Peyer's patch (tissue), 4 donors: ENCODE measurements around the gene CHID1. TPM values are rescaled to one million over a fixed set of nuclear protein-coding genes. Genes with fewer than 3 reads are reported as not detected.

Source experiments
- DNase-seq, 3 donors: peaks; one replicate each; pipeline ENCODE4 v3.0.0-alpha.2; 2017 to 2019
- H3K27ac ChIP-seq, 4 donors: fragments of 200-600 bp; sonication (generic); one replicate each; pipeline ENCODE4 v1.5.1; 2016 to 2019
- H3K27me3 ChIP-seq, 2 donors: fragments of 200-600 bp; sonication (generic); one replicate each; pipeline ENCODE4 v1.5.1; 2019
- H3K36me3 ChIP-seq, 3 donors: fragments of 200-600 bp; sonication (generic); one replicate each; pipeline ENCODE4 v1.5.1; 2016 to 2019
- H3K4me1 ChIP-seq, 4 donors: fragments of 200-600 bp; sonication (generic); one replicate each; pipeline ENCODE4 v1.5.1; 2016 to 2019
- H3K4me3 ChIP-seq, 4 donors: fragments of 200-600 bp; sonication (generic); 1 replicate in 3 of 4; 2 replicates in 1 of 4; pipeline ENCODE4 v1.5.1; 2016 to 2019; ENCODE audit warnings: mild to moderate bottlenecking in 1 of 4
- H3K9me3 ChIP-seq, 4 donors: fragments of 200-600 bp; sonication (generic); one replicate each; pipeline ENCODE4 v1.5.1; 2016 to 2019; ENCODE audit warnings: mild to moderate bottlenecking in 1 of 4
- CTCF ChIP-seq, 6 experiments: fragments of 450-650 bp in 4 of 6; fragments of 200-600 bp in 2 of 6; sonication (generic) in 1 of 6; IDR thresholded peaks; one replicate each; pipeline ENCODE4 v1.5.1; 2017 to 2019; ENCODE audit warnings: antibody characterized with exemption in 6 of 6, mild to moderate bottlenecking in 3 of 6, moderate library complexity in 1 of 6
- POLR2A ChIP-seq, 2 donors: fragments of 450-650 bp; IDR thresholded peaks; one replicate each; pipeline ENCODE4 v1.5.1; 2017; ENCODE audit warnings: antibody characterized with exemption in 2 of 2, mild to moderate bottlenecking in 2 of 2, moderate library complexity in 2 of 2
- total RNA-seq, 4 donors: library from RNA; depleted of rRNA; stranded (reverse); fragments of >200 nt; gene quantifications; one replicate each; pipeline ENCODE4 v1.1.0, GENCODE V29; 2016

Gene CHID1
- total RNA-seq, 4 donors from 2014 or later, result 50.6 to 72.6 (median 57.2) TPM

GRCh38 chr11:837189-837989 lies 73.2 kb downstream of the CHID1 start:
- Histone ChIP-seq H3K4me3 (no peak overlapping the region), H3K4me1 (peaks cover 5 to 63% (median 13%) of the 10 kb centered on the region in 4 donors), H3K36me3 (peaks cover 0 to 42% (median 0%) of the 10 kb centered on the region in 3 donors), H3K27me3 (no peaks in the 10 kb centered on the region), H3K27ac (peak overlapping the region in 1 of 4 donors; percentile 34), H3K9me3 (no peaks in the 10 kb centered on the region)
- DNase-seq, result no peak
- TF ChIP-seq CTCF (IDR thresholded peaks at IDR 0.05), result no peak
- TF ChIP-seq POLR2A (IDR thresholded peaks at IDR 0.05), result no peak

- Histone ChIP-seq H3K36me3 (peaks cover 0 to 42% (median 0%) of the 10 kb centered on the region in 3 donors), H3K4me3 (no peak overlapping the region), H3K4me1 (peaks cover 5 to 67% (median 15%) of the 10 kb centered on the region in 4 donors), H3K27me3 (no peaks in the 10 kb centered on the region), H3K9me3 (no peaks in the 10 kb centered on the region), H3K27ac (no peak overlapping the region)
- DNase-seq, result no peak
- TF ChIP-seq CTCF (IDR thresholded peaks at IDR 0.05) (no peak), POLR2A (IDR thresholded peaks at IDR 0.05) (no peak)
Observed at GRCh38 chr11:836700-837099, 73.9 kb downstream of the CHID1 start.

- Histone ChIP-seq H3K4me1 (peaks cover 5 to 67% (median 14%) of the 10 kb centered on the region in 4 donors), H3K4me3 (no peak overlapping the region), H3K9me3 (no peaks in the 10 kb centered on the region), H3K36me3 (peaks cover 0 to 42% (median 0%) of the 10 kb centered on the region in 3 donors), H3K27ac (no peak overlapping the region), H3K27me3 (no peaks in the 10 kb centered on the region)
- TF ChIP-seq POLR2A (IDR thresholded peaks at IDR 0.05) (no peak), CTCF (IDR thresholded peaks at IDR 0.05) (no peak)
- no peak for DNase-seq
Observed at GRCh38 chr11:836274-836673, 74.3 kb downstream of the CHID1 start.

DNA sequence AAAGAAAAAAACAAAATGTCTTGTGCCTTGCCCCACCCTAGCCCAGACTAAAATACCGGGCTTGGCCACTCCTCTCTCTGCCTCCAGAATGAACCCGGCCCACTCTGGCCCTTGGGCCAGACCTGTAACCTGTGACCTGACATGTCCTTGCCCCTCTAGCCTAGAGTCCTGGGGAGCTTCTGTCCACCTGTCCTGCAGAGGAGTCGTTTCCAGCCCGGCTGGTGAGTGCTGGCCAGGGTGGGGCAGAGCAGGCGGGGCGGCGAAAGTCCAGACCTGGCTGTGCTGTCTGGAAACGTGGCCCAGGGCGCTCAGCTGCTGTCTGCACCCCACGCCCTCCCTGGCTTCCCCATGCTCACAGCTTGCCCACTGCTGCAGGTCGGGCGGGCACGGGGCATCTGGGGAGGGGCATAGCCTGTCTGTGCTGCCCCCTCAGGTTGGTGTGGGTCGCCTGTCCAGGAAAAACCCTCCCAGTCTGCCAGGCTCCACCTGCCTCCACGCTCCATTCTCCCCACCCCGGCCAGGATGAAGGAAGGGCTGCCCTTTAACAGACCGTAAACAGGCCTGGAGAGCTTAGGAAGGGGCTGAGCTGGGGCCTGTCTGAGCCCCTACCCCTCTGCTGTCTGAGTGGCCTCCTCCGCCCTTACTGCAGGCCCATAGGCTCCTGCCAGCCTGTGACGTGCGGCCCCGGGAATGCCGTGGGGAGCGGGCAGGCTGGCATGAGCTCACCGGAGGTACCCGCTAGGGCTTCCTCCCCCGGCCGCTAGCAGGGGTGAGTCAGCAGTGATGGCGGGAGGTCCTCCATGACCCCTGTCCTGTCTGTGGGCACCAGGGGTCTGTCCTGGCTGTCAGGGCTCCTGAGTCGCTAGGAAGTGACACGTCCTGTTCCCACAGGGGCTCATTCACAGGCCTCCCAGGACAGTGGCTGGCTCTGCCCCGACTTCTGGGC lies 76.0 kb downstream of the CHID1 start:
- Histone ChIP-seq H3K4me3 (peak overlapping the region in 2 of 4 donors; percentile 59 to 90), H3K9me3 (no peaks in the 10 kb centered on the region), H3K4me1 (peaks cover 8 to 71% (median 18%) of the 10 kb centered on the region in 4 donors), H3K27me3 (peaks cover 0 to 9% of the 10 kb centered on the region in 2 donors), H3K27ac (peak overlapping the region; percentile 74 to 99 (median 93)), H3K36me3 (peaks cover 0 to 34% (median 0%) of the 10 kb centered on the region in 3 donors)
- DNase-seq, result peak in 2 of 3 donors; percentile 87 to 92
- TF ChIP-seq POLR2A (IDR thresholded peaks at IDR 0.05) (peak; percentile 45 to 65), CTCF (IDR thresholded peaks at IDR 0.05) (peak in 1 of 6 experiments; percentile 8)

DNA sequence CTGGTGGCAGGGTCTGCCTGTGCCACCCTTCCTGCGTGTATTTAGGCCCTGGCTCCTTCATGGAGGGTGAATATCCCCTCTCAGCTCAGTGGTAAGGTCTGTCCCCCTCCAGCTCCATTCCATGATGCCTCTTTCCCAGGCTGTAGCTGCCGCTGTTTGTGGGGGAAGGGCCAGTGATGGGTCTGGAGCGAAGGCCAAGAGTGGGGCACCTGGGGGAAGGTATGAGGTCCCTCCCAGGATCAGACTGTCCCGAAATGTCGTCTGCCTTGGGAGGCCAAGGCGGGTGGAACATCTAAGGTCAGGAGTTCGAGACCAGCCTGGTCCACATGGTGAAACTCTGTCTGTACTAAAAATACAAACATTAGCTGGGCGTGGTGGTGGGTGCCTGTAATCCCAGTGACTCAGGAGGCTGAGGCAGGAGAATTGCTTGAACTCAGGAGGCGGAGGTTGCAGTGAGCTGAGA lies 76.7 kb downstream of the CHID1 start:
- peaks cover 11 to 75% (median 25%) of the 10 kb centered on the region in 4 donors for H3K4me1 ChIP-seq
- H3K9me3 ChIP-seq, result no peaks in the 10 kb centered on the region
- H3K4me3 ChIP-seq, result peak overlapping the region; percentile 54 to 90 (median 64)

More for the DNA sequence above, 76.7 kb downstream of the CHID1 start:
- Histone ChIP-seq H3K27ac (peak overlapping the region; percentile 74 to 99 (median 93)), H3K36me3 (peaks cover 0 to 27% (median 0%) of the 10 kb centered on the region in 3 donors), H3K27me3 (peaks cover 0 to 16% of the 10 kb centered on the region in 2 donors)
- TF ChIP-seq POLR2A (IDR thresholded peaks at IDR 0.05), result no peak
- no peak for TF ChIP-seq CTCF (IDR thresholded peaks at IDR 0.05)
- DNase-seq, result peak in 1 of 3 donors; percentile 74
